Suprapubic skin (tissue), 4 donors: ENCODE measurements around the gene ZFAND3. TPM values are rescaled to one million over a fixed set of nuclear protein-coding genes. Genes with fewer than 3 reads are reported as not detected.

ENCODE experiments used
- DNase-seq, 2 donors: peaks; one replicate each; pipeline ENCODE4 v3.0.0-alpha.2; 2019; ENCODE audit warnings: low spot score in 2 of 2
- H3K27ac ChIP-seq: fragments of 200-600 bp; sonication (generic); one replicate; pipeline ENCODE4 v1.5.1; 2019
- H3K27me3 ChIP-seq: fragments of 200-600 bp; sonication (generic); one replicate; pipeline ENCODE4 v1.5.1; 2019
- H3K36me3 ChIP-seq: fragments of 200-600 bp; sonication (generic); one replicate; pipeline ENCODE4 v1.5.1; 2019
- H3K4me1 ChIP-seq: fragments of 200-600 bp; sonication (generic); one replicate; pipeline ENCODE4 v1.5.1; 2019
- H3K4me3 ChIP-seq: fragments of 200-600 bp; sonication (generic); one replicate; pipeline ENCODE4 v1.5.1; 2019; ENCODE audit warnings: mild to moderate bottlenecking
- H3K9me3 ChIP-seq: fragments of 200-600 bp; sonication (generic); one replicate; pipeline ENCODE4 v1.5.1; 2019
- CTCF ChIP-seq, 2 donors: fragments of 200-600 bp in 1 of 2; fragments of 450-650 bp in 1 of 2; sonication (generic) in 1 of 2; IDR thresholded peaks; one replicate each; pipeline ENCODE4 v1.5.1; 2016 to 2019; ENCODE audit warnings: antibody characterized with exemption in 2 of 2, mild to moderate bottlenecking in 1 of 2, moderate library complexity in 1 of 2
- EP300 ChIP-seq: sonication (generic); formaldehyde crosslinking; IDR thresholded peaks from one replicate; pipeline ENCODE4 v1.6.1; 2017; ENCODE audit warnings: antibody characterized with exemption
- POLR2A ChIP-seq, 2 donors: fragments of 450-650 bp; IDR thresholded peaks; one replicate each; pipeline ENCODE4 v1.6.1; 2017; ENCODE audit warnings: antibody characterized with exemption in 2 of 2, mild to moderate bottlenecking in 2 of 2, moderate library complexity in 2 of 2
- POLR2AphosphoS5 ChIP-seq, 3 donors: sonication (generic); formaldehyde crosslinking; IDR thresholded peaks; one replicate each; pipeline ENCODE4 v1.6.1; 2017; ENCODE audit warnings: antibody characterized with exemption in 3 of 3
- WGBS: methylation state at CpG from one replicate; pipeline ENCODE4 v1.1.5; 2018; 5-methylcytosine and 5-hydroxymethylcytosine counted together
- total RNA-seq, 4 donors: library from RNA; depleted of rRNA; stranded (reverse); fragments of >200 nt; gene quantifications; one replicate each; pipeline ENCODE4 v1.1.0, GENCODE V29; 2016

The ZFAND3 gene
- total RNA-seq, 4 donors from 2014 or later: 31.1 to 41.0 (median 36.3) TPM

- no peak overlapping the region for H3K27ac ChIP-seq
- no peak overlapping the region for H3K4me3 ChIP-seq
- no peaks in the 10 kb centered on the region for H3K27me3 ChIP-seq
- H3K4me1 ChIP-seq: peaks cover 16% of the 10 kb centered on the region
- WGBS: 98% methylated on average over 5 of the region's 5 CpGs
- H3K9me3 ChIP-seq: no peaks in the 10 kb centered on the region
- H3K36me3 ChIP-seq: no peaks in the 10 kb centered on the region
- DNase-seq: no peak
- TF ChIP-seq EP300: no peak
- no peak for TF ChIP-seq POLR2A (IDR thresholded peaks at IDR 0.05)
- no peak for TF ChIP-seq POLR2AphosphoS5 (IDR thresholded peaks at IDR 0.05)
- no peak for TF ChIP-seq CTCF (IDR thresholded peaks at IDR 0.05)
Observed at GRCh38 chr6:37792457-37793033, 27.0 kb upstream of the ZFAND3 start.

GRCh38 chr6:37793067-37793466 lies 26.5 kb upstream of the ZFAND3 start:
- Histone ChIP-seq H3K9me3 (no peaks in the 10 kb centered on the region), H3K36me3 (no peaks in the 10 kb centered on the region), H3K27me3 (no peaks in the 10 kb centered on the region), H3K27ac (no peak overlapping the region), H3K4me3 (no peak overlapping the region), H3K4me1 (peaks cover 16% of the 10 kb centered on the region)
- no peak for DNase-seq
- 82% methylated on average over 6 of the region's 6 CpGs for WGBS
- no peak for TF ChIP-seq CTCF (IDR thresholded peaks at IDR 0.05)
- no peak for TF ChIP-seq EP300
- no peak for TF ChIP-seq POLR2AphosphoS5 (IDR thresholded peaks at IDR 0.05)
- no peak for TF ChIP-seq POLR2A (IDR thresholded peaks at IDR 0.05)

GRCh38 chr6:37794825-37795224 lies 24.7 kb upstream of the ZFAND3 start:
- WGBS: 5% methylated on average over 1 of the region's 1 CpG

GRCh38 chr6:37798436-37799262 lies 20.9 kb upstream of the ZFAND3 start:
- Histone ChIP-seq H3K27me3 (no peaks in the 10 kb centered on the region), H3K36me3 (no peaks in the 10 kb centered on the region), H3K27ac (no peak overlapping the region), H3K9me3 (no peaks in the 10 kb centered on the region), H3K4me3 (no peak overlapping the region), H3K4me1 (peaks cover 5% of the 10 kb centered on the region)
- DNase-seq: no peak
- TF ChIP-seq POLR2A (IDR thresholded peaks at IDR 0.05): no peak
- no peak for TF ChIP-seq EP300
- TF ChIP-seq POLR2AphosphoS5 (IDR thresholded peaks at IDR 0.05): no peak
- TF ChIP-seq CTCF (IDR thresholded peaks at IDR 0.05): no peak
- 93% methylated on average over 11 of the region's 11 CpGs for WGBS

More at GRCh38 chr6:37794825-37795224, 24.7 kb upstream of the ZFAND3 start:
- Histone ChIP-seq H3K9me3 (no peaks in the 10 kb centered on the region), H3K4me1 (peaks cover 16% of the 10 kb centered on the region), H3K4me3 (no peak overlapping the region), H3K27me3 (no peaks in the 10 kb centered on the region), H3K36me3 (no peaks in the 10 kb centered on the region), H3K27ac (no peak overlapping the region)
- no peak for TF ChIP-seq CTCF (IDR thresholded peaks at IDR 0.05)
- TF ChIP-seq POLR2AphosphoS5 (IDR thresholded peaks at IDR 0.05): no peak
- TF ChIP-seq EP300: no peak
- no peak for TF ChIP-seq POLR2A (IDR thresholded peaks at IDR 0.05)
- no peak for DNase-seq

- H3K27ac ChIP-seq: no peak overlapping the region
Observed at GRCh38 chr6:37799263-37799644, 20.3 kb upstream of the ZFAND3 start.

More at GRCh38 chr6:37799263-37799644, 20.3 kb upstream of the ZFAND3 start:
- no peaks in the 10 kb centered on the region for H3K27me3 ChIP-seq
- H3K9me3 ChIP-seq: no peaks in the 10 kb centered on the region
- H3K4me1 ChIP-seq: peaks cover 5% of the 10 kb centered on the region
- TF ChIP-seq POLR2AphosphoS5 (IDR thresholded peaks at IDR 0.05): no peak
- TF ChIP-seq POLR2A (IDR thresholded peaks at IDR 0.05): no peak
- TF ChIP-seq CTCF (IDR thresholded peaks at IDR 0.05): no peak
- TF ChIP-seq EP300: no peak
- WGBS: 72% methylated on average over 5 of the region's 5 CpGs
- no peak overlapping the region for H3K4me3 ChIP-seq
- H3K36me3 ChIP-seq: no peaks in the 10 kb centered on the region
- no peak for DNase-seq
